HG03342 (cell line): ENCODE results near the gene WSCD2.
A peak's percentile ranks its signal among the peaks of the same experiment; 100 is the strongest.

Source experiments
- ATAC-seq: cut with Tn5 transposase; IDR thresholded peaks from one replicate; pipeline ENCODE4 v1.9.1; 2021; ENCODE audit warnings: mild to moderate bottlenecking, moderate library complexity; ENCODE audit not compliant: unreplicated experiment

WSCD2 gene

GRCh38 chr12:108129017-108129812 is at the start of gene WSCD2:
WSCD2 (plus strand) TSS chr12:108129288; CDS start chr12:108195833, 66,545 bp downstream.
- no peak for ATAC-seq

- no peak for ATAC-seq
Measured at GRCh38 chr12:108079721-108080120, 49.4 kb upstream of the WSCD2 start.

- no peak for ATAC-seq
Measured at GRCh38 chr12:108080363-108080762, 48.7 kb upstream of the WSCD2 start.

- ATAC-seq: no peak
Measured at GRCh38 chr12:108082485-108082884, 46.6 kb upstream of the WSCD2 start.

- no peak for ATAC-seq
Measured at GRCh38 chr12:108087900-108088299, 41.2 kb upstream of the WSCD2 start.

- ATAC-seq: no peak
Measured at GRCh38 chr12:108090107-108090899, 38.8 kb upstream of the WSCD2 start.

GRCh38 chr12:108090932-108091678 is 38.0 kb upstream of the WSCD2 start:
- ATAC-seq: no peak

GRCh38 chr12:108091679-108092051 is 37.4 kb upstream of the WSCD2 start:
- no peak for ATAC-seq

GRCh38 chr12:108093209-108093608 is 35.9 kb upstream of the WSCD2 start:
- ATAC-seq: no peak

GRCh38 chr12:108094056-108094649 is 34.9 kb upstream of the WSCD2 start:
- ATAC-seq: no peak

- ATAC-seq: no peak
Measured at GRCh38 chr12:108097160-108097911, 31.8 kb upstream of the WSCD2 start.

- ATAC-seq: no peak
Measured at GRCh38 chr12:108098374-108098773, 30.7 kb upstream of the WSCD2 start.

- no peak for ATAC-seq
Measured at GRCh38 chr12:108099073-108099472, 30.0 kb upstream of the WSCD2 start.

GRCh38 chr12:108099778-108100489 is 29.2 kb upstream of the WSCD2 start:
- ATAC-seq: no peak

GRCh38 chr12:108101605-108102175 is 27.4 kb upstream of the WSCD2 start:
- ATAC-seq: no peak

- ATAC-seq: peak; percentile 73
Measured at GRCh38 chr12:108102363-108102762, 26.7 kb upstream of the WSCD2 start.

- no peak for ATAC-seq
Measured at GRCh38 chr12:108103087-108103486, 26.0 kb upstream of the WSCD2 start.

- ATAC-seq: no peak
Measured at GRCh38 chr12:108103517-108103916, 25.6 kb upstream of the WSCD2 start.

GRCh38 chr12:108104657-108105056 is 24.4 kb upstream of the WSCD2 start:
- no peak for ATAC-seq
